ENCODE measurements around the gene PCNX1. TPM values are rescaled to one million over a fixed set of nuclear protein-coding genes. Genes with fewer than 3 reads are reported as not detected.
A peak's percentile ranks its signal among the peaks of the same experiment; 100 is the strongest.

The PCNX1 gene
- total RNA-seq, 6 donors from 2014 or later: 38.4 to 98.5 (median 65.4) TPM

GRCh38 chr14:71031000-71031399 is 123.7 kb downstream of the PCNX1 start:
- 86 to 91% methylated on average over 1 of the region's 1 CpG for WGBS, 2 donors
- Histone ChIP-seq H3K27me3 (no peaks in the 10 kb centered on the region), H3K4me1 (no peaks in the 10 kb centered on the region), H3K27ac (no peak overlapping the region), H3K36me3 (peaks cover under 1 to 72% (median 15%) of the 10 kb centered on the region in 4 donors), H3K4me3 (no peak overlapping the region), H3K9me3 (no peaks in the 10 kb centered on the region)
- ATAC-seq (ENCODE audit: low FRiP score in 2 of 2): peak in 1 of 2 donors; percentile 43
- TF ChIP-seq POLR2A (IDR thresholded peaks at IDR 0.05): no peak
- no peak for TF ChIP-seq POLR2AphosphoS5 (IDR thresholded peaks at IDR 0.05)
- TF ChIP-seq EP300 (IDR thresholded peaks at IDR 0.05): no peak
- no peak for TF ChIP-seq CTCF (IDR thresholded peaks at IDR 0.05)
- DNase-seq: no peak

GRCh38 chr14:71036433-71036832 is 129.2 kb downstream of the PCNX1 start:
- H3K4me1 ChIP-seq: no peaks in the 10 kb centered on the region
- no peak for TF ChIP-seq EP300 (IDR thresholded peaks at IDR 0.05)
- TF ChIP-seq POLR2A (IDR thresholded peaks at IDR 0.05): no peak
- no peak for TF ChIP-seq CTCF (IDR thresholded peaks at IDR 0.05)
- TF ChIP-seq POLR2AphosphoS5 (IDR thresholded peaks at IDR 0.05): no peak
- ATAC-seq (ENCODE audit: low FRiP score in 2 of 2) (no peak), DNase-seq (no peak)
- peaks cover 8 to 63% (median 18%) of the 10 kb centered on the region in 4 donors for H3K36me3 ChIP-seq
- no peaks in the 10 kb centered on the region for H3K27me3 ChIP-seq
- 96 to 98% methylated on average over 4 of the region's 4 CpGs for WGBS, 2 donors
- no peak overlapping the region for H3K27ac ChIP-seq
- H3K9me3 ChIP-seq: peaks cover 0 to 5% (median 1%) of the 10 kb centered on the region in 4 donors
- no peak overlapping the region for H3K4me3 ChIP-seq

DNA sequence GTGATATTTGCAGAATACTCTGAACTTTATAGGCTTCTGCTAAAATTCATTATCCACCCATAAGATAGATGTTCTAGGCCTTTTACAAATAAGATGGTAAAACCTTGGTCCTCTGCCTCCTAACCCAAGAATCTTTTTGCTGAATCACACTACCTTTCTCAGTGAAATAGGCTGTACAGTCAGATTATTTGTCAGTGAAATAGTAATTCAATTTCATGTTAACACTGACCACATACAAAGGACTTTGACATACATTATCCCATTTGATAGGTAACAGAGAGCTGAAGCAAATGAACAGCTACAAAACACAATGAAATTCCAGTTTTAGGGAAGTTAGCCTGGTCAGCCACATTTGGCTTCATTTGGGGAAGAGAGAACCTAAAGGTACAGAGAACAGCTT is 141.1 kb downstream of the PCNX1 start:
- TF ChIP-seq POLR2A (IDR thresholded peaks at IDR 0.05) (no peak), CTCF (IDR thresholded peaks at IDR 0.05) (no peak), EP300 (IDR thresholded peaks at IDR 0.05) (no peak), POLR2AphosphoS5 (IDR thresholded peaks at IDR 0.05) (no peak)
- Histone ChIP-seq H3K27me3 (no peaks in the 10 kb centered on the region), H3K27ac (no peak overlapping the region), H3K4me3 (no peak overlapping the region), H3K36me3 (peaks cover 0 to 67% (median 16%) of the 10 kb centered on the region in 4 donors), H3K9me3 (peaks cover 0 to 1% (median 0%) of the 10 kb centered on the region in 4 donors), H3K4me1 (no peaks in the 10 kb centered on the region)
- ATAC-seq (ENCODE audit: low FRiP score in 2 of 2): no peak
- DNase-seq: no peak

DNA sequence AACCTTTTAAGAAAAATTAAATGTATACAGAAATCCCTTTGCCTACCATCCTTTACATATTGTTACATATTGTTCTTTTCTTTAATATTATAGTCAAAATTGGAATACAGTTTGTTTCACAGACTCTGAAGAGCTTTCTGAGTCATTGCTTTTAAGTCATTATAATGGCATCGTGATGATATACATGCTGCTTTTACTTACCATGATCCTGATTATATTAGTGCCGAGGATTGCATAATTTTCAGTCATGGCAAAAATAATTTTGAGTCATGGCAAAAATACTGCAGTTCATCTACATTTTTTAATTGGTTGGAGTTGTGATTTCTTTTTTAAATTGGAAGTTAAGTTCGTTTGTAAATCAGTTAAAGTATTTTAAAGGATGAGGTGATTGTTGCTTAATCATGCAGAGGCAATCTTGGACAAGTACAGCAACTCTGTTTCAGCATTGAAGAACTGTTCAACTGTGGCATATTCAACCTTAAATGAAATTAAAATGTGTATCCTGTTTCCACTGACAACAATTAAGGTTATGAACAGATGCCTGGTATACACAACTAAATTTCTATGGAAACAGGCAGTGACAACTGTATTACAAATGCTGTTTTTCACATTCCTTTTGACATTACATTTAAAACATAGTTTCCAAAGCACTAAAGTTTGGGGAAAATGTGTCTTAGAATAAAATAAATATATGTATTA is 142.3 kb downstream of the PCNX1 start:
- DNase-seq (no peak), ATAC-seq (ENCODE audit: low FRiP score in 2 of 2) (no peak)
- no peak overlapping the region for H3K27ac ChIP-seq
- H3K9me3 ChIP-seq: no peaks in the 10 kb centered on the region
- peaks cover 0 to 71% (median 11%) of the 10 kb centered on the region in 4 donors for H3K36me3 ChIP-seq
- WGBS, 2 donors: 81% methylated on average over 3 of the region's 3 CpGs
- no peak overlapping the region for H3K4me3 ChIP-seq
- TF ChIP-seq EP300 (IDR thresholded peaks at IDR 0.05): no peak
- no peak for TF ChIP-seq POLR2AphosphoS5 (IDR thresholded peaks at IDR 0.05)
- TF ChIP-seq POLR2A (IDR thresholded peaks at IDR 0.05): no peak
- TF ChIP-seq CTCF (IDR thresholded peaks at IDR 0.05): no peak
- no peaks in the 10 kb centered on the region for H3K4me1 ChIP-seq
- H3K27me3 ChIP-seq: no peaks in the 10 kb centered on the region
